ENCODE measurements around the gene RDH13.

- TF ChIP-seq ZFP30 (CRISPR knock-in tag; IDR thresholded peaks at IDR 0.05) (no peak), TCF4 (CRISPR knock-in tag; IDR thresholded peaks at IDR 0.05; ENCODE audit: borderline replicate concordance) (no peak), TOX (CRISPR knock-in tag; IDR thresholded peaks at IDR 0.05; ENCODE audit: borderline replicate concordance) (no peak), SNAI2 (CRISPR knock-in tag; IDR thresholded peaks at IDR 0.05) (no peak), RARB (CRISPR knock-in tag; IDR thresholded peaks at IDR 0.05) (no peak), CSRNP3 (CRISPR knock-in tag; IDR thresholded peaks at IDR 0.05) (no peak), CREB5 (CRISPR knock-in tag; IDR thresholded peaks at IDR 0.05; ENCODE audit: low read depth) (no peak), ZNF70 (CRISPR knock-in tag; IDR thresholded peaks at IDR 0.05) (no peak)
These were observed 15.8 kb downstream of the RDH13 start for GRCh38 chr19:55046975-55047622.

All from SK-N-SH treated with all-trans-retinoic acid at 6 μM for 48 hours (cell line).